Activated T-helper 1 cell treated with anti-CD3 and anti-CD28 coated beads, Interleukin-12 subunit alpha, Interleukin-12 subunit beta, Interleukin-2, Interleukin-4 antibody, amounts not matched to agents 30 ng/mL and 10 ng/mL and 1 ng/mL, durations not matched to agents 14 hours and 24 hours and 36 hours (primary cell): Measurements from ENCODE around the gene PACS1. TPM values are rescaled to one million over a fixed set of nuclear protein-coding genes. Genes with fewer than 3 reads are reported as not detected.
"Not testable (repeated sequence)": the region's sequence is repeated elsewhere in the genome, so short reads cannot be mapped to it uniquely, and the experiment has no call there.

ENCODE experiments used
- DNase-seq: peaks from one replicate; pipeline ENCODE4 v3.0.0; 2021; ENCODE audit warnings: low spot score
- H3K27ac Mint-ChIP-seq: one replicate; pipeline ENCODE4 v1.8.0; 2021; ENCODE audit warnings: mild to moderate bottlenecking, mixed read lengths
- H3K27me3 Mint-ChIP-seq: one replicate; pipeline ENCODE4 v1.8.0; 2022; ENCODE audit warnings: mild to moderate bottlenecking, moderate library complexity, mixed read lengths; ENCODE audit not compliant: insufficient read depth
- H3K36me3 Mint-ChIP-seq: one replicate; pipeline ENCODE4 v1.8.0; 2021; ENCODE audit warnings: low read depth, mixed read lengths
- H3K4me1 Mint-ChIP-seq: one replicate; pipeline ENCODE4 v1.8.0; 2021; ENCODE audit warnings: low read depth, mixed read lengths
- H3K4me3 Mint-ChIP-seq: one replicate; pipeline ENCODE4 v1.8.0; 2021; ENCODE audit warnings: mild to moderate bottlenecking, moderate library complexity, mixed read lengths
- H3K9me3 Mint-ChIP-seq: one replicate; pipeline ENCODE4 v1.8.0; 2021; ENCODE audit warnings: mixed read lengths
- intact Hi-C: fragments of 100-400 bp; cut with micrococcal nuclease; formaldehyde crosslinking; loops from one replicate; pipeline ENCODE4 v1.15.1; 2024
- total RNA-seq: library from RNA; stranded (reverse); gene quantifications from 2 replicates; pipeline ENCODE4 v1.2.3, GENCODE V29; 2022

Gene PACS1
- total RNA-seq, 1 donor from 2014 or later: 89.5 TPM

GRCh38 chr11:66271816-66272215 is 201.7 kb downstream of the PACS1 start:
- H3K27ac Mint-ChIP-seq: no peak overlapping the region
- no peak for DNase-seq
- peak overlapping the region; percentile 50 for H3K4me3 Mint-ChIP-seq
- no peaks in the 10 kb centered on the region for H3K9me3 Mint-ChIP-seq
- peaks cover 34% of the 10 kb centered on the region for H3K4me1 Mint-ChIP-seq
- H3K27me3 Mint-ChIP-seq: peaks cover 2% of the 10 kb centered on the region
- H3K36me3 Mint-ChIP-seq: peaks cover 24% of the 10 kb centered on the region
- intact Hi-C loops: no loop called here

- H3K27me3 Mint-ChIP-seq: peaks cover 2% of the 10 kb centered on the region
- peaks cover 27% of the 10 kb centered on the region for H3K4me1 Mint-ChIP-seq
- DNase-seq: no peak
- peak overlapping the region; percentile 50 for H3K4me3 Mint-ChIP-seq
- no peaks in the 10 kb centered on the region for H3K9me3 Mint-ChIP-seq
- H3K36me3 Mint-ChIP-seq: peaks cover 24% of the 10 kb centered on the region
- intact Hi-C loops: no loop called here
- peak overlapping the region; percentile 53 for H3K27ac Mint-ChIP-seq
These were observed 202.5 kb downstream of the PACS1 start for GRCh38 chr11:66272596-66272995.

- Mint-ChIP-seq H3K4me3 (no peak overlapping the region), H3K36me3 (peaks cover 24% of the 10 kb centered on the region), H3K4me1 (peaks cover 22% of the 10 kb centered on the region)
These were observed 204.1 kb downstream of the PACS1 start for GRCh38 chr11:66274219-66274618.

GRCh38 chr11:66275396-66275795 is 205.3 kb downstream of the PACS1 start:
- Mint-ChIP-seq H3K9me3 (no peaks in the 10 kb centered on the region), H3K4me3 (no peak overlapping the region), H3K4me1 (peaks cover 11% of the 10 kb centered on the region), H3K36me3 (peaks cover 24% of the 10 kb centered on the region), H3K27me3 (peaks cover 7% of the 10 kb centered on the region), H3K27ac (no peak overlapping the region)
- no peak for DNase-seq
- intact Hi-C loops: no loop called here

More at GRCh38 chr11:66274219-66274618, 204.1 kb downstream of the PACS1 start:
- Mint-ChIP-seq H3K27me3 (peaks cover 3% of the 10 kb centered on the region), H3K9me3 (no peaks in the 10 kb centered on the region), H3K27ac (no peak overlapping the region)
- intact Hi-C loops: no loop called here
- DNase-seq: no peak

- H3K4me1 Mint-ChIP-seq: peaks cover 6% of the 10 kb centered on the region
- no peak for DNase-seq
- no peaks in the 10 kb centered on the region for H3K9me3 Mint-ChIP-seq
- no peak overlapping the region for H3K4me3 Mint-ChIP-seq
- no peak overlapping the region for H3K27ac Mint-ChIP-seq
- H3K27me3 Mint-ChIP-seq: peaks cover 7% of the 10 kb centered on the region
- peaks cover 20% of the 10 kb centered on the region for H3K36me3 Mint-ChIP-seq
- intact Hi-C loops: no loop called here
These were observed 206.0 kb downstream of the PACS1 start for GRCh38 chr11:66275984-66276612.

GRCh38 chr11:66276619-66277018 is 206.5 kb downstream of the PACS1 start:
- H3K4me1 Mint-ChIP-seq, intact Hi-C loops, H3K27ac Mint-ChIP-seq, H3K27me3 Mint-ChIP-seq, DNase-seq, H3K9me3 Mint-ChIP-seq: not testable (repeated sequence)
- Mint-ChIP-seq H3K36me3 (peaks cover 20% of the 10 kb centered on the region), H3K4me3 (peak overlapping the region; percentile 56)

GRCh38 chr11:66277064-66277463 is 207.0 kb downstream of the PACS1 start:
- Mint-ChIP-seq H3K36me3 (peaks cover 20% of the 10 kb centered on the region), H3K4me3 (peak overlapping the region; percentile 56)
- H3K9me3 Mint-ChIP-seq, H3K27ac Mint-ChIP-seq, intact Hi-C loops, DNase-seq, H3K4me1 Mint-ChIP-seq, H3K27me3 Mint-ChIP-seq: not testable (repeated sequence)

- H3K9me3 Mint-ChIP-seq: no peaks in the 10 kb centered on the region
- peak within 1 kb of the TSS; percentile 48 for H3K27ac Mint-ChIP-seq
- peaks cover 13% of the 10 kb centered on the region for H3K4me1 Mint-ChIP-seq
- H3K27me3 Mint-ChIP-seq: peaks cover 10% of the 10 kb centered on the region
- peak; percentile 51 for DNase-seq
- peak within 1 kb of the TSS; percentile 61 for H3K4me3 Mint-ChIP-seq
- intact Hi-C loops: loop anchor here (1.0 kb wide), 1 partner anchor 9 kb away; the partner anchor contains the start of gene RAB1B
- peaks cover 20% of the 10 kb centered on the region for H3K36me3 Mint-ChIP-seq
These were observed 207.6 kb downstream of the PACS1 start, which contains the start of gene CNIH2 for GRCh38 chr11:66277471-66278362. TSS of gene CNIH2 (plus strand) at chr11:66278175. CDS start at chr11:66278457, 282 bp downstream.

GRCh38 chr11:66278363-66279091 is 208.5 kb downstream of the PACS1 start:
- peak overlapping the region; percentile 61 for H3K4me3 Mint-ChIP-seq
- H3K36me3 Mint-ChIP-seq: peaks cover 17% of the 10 kb centered on the region
- no peak for DNase-seq
- intact Hi-C loops: loop anchor here (1.0 kb wide), 1 partner anchor 10 kb away; the partner anchor contains the start of gene RAB1B
- H3K9me3 Mint-ChIP-seq: no peaks in the 10 kb centered on the region
- H3K27me3 Mint-ChIP-seq: peaks cover 10% of the 10 kb centered on the region
- peak overlapping the region; percentile 48 for H3K27ac Mint-ChIP-seq
- H3K4me1 Mint-ChIP-seq: peaks cover 18% of the 10 kb centered on the region

- intact Hi-C loops: no loop called here
- peaks cover 13% of the 10 kb centered on the region for H3K36me3 Mint-ChIP-seq
- H3K27me3 Mint-ChIP-seq: peaks cover 10% of the 10 kb centered on the region
- peak overlapping the region; percentile 61 for H3K4me3 Mint-ChIP-seq
- peak overlapping the region; percentile 72 for H3K27ac Mint-ChIP-seq
- DNase-seq: no peak
- no peaks in the 10 kb centered on the region for H3K9me3 Mint-ChIP-seq
- peaks cover 18% of the 10 kb centered on the region for H3K4me1 Mint-ChIP-seq
These were observed 209.1 kb downstream of the PACS1 start for GRCh38 chr11:66279092-66279734.

- Mint-ChIP-seq H3K9me3 (no peaks in the 10 kb centered on the region), H3K36me3 (peaks cover 12% of the 10 kb centered on the region), H3K27ac (no peak overlapping the region), H3K4me1 (peaks cover 18% of the 10 kb centered on the region), H3K27me3 (peaks cover 10% of the 10 kb centered on the region), H3K4me3 (no peak overlapping the region)
- intact Hi-C loops: no loop called here
- no peak for DNase-seq
These were observed 210.4 kb downstream of the PACS1 start for GRCh38 chr11:66280428-66280827.

- no peak overlapping the region for H3K4me3 Mint-ChIP-seq
- peaks cover 10% of the 10 kb centered on the region for H3K27me3 Mint-ChIP-seq
- intact Hi-C loops: no loop called here
These were observed 210.9 kb downstream of the PACS1 start for GRCh38 chr11:66281001-66281400.

More at GRCh38 chr11:66281001-66281400, 210.9 kb downstream of the PACS1 start:
- Mint-ChIP-seq H3K27ac (no peak overlapping the region), H3K36me3 (peaks cover 8% of the 10 kb centered on the region), H3K4me1 (peaks cover 18% of the 10 kb centered on the region), H3K9me3 (no peaks in the 10 kb centered on the region)
- DNase-seq: no peak
